HG03064 (cell line): ENCODE data around the gene RRAD.
A peak's percentile ranks its signal among the peaks of the same experiment; 100 is the strongest.
"Not testable (repeated sequence)": the region's sequence is repeated elsewhere in the genome, so short reads cannot be mapped to it uniquely, and the experiment has no call there.

ENCODE experiments used
- ATAC-seq: cut with Tn5 transposase; IDR thresholded peaks from one replicate; pipeline ENCODE4 v1.9.1; 2021; ENCODE audit warnings: low read depth; ENCODE audit not compliant: unreplicated experiment

Gene RRAD

GRCh38 chr16:66935314-66936011 is 10.1 kb upstream of the RRAD start, which contains the start of gene CES2:
CES2 (plus strand) TSS chr16:66935516; CDS start chr16:66935636, 120 bp downstream.
- no peak for ATAC-seq

GRCh38 chr16:66934839-66935313 is 9.5 kb upstream of the RRAD start:
- ATAC-seq, result not testable (repeated sequence)

GRCh38 chr16:66934138-66934838 is 9.0 kb upstream of the RRAD start, which contains the start of gene CIAO2B:
CIAO2B (minus strand) TSS chr16:66934402; CDS start chr16:66934364, 38 bp downstream.
- ATAC-seq, result peak; percentile 56

- ATAC-seq, result no peak
Observed at GRCh38 chr16:66933776-66934137, 8.4 kb upstream of the RRAD start.

- ATAC-seq, result no peak
Observed at GRCh38 chr16:66932076-66932475, 6.7 kb upstream of the RRAD start.

- no peak for ATAC-seq
Observed at GRCh38 chr16:66931665-66932064, 6.3 kb upstream of the RRAD start.

GRCh38 chr16:66930189-66930588 is 4.9 kb upstream of the RRAD start:
- no peak for ATAC-seq

- ATAC-seq, result no peak
Observed at GRCh38 chr16:66928702-66929388, 3.5 kb upstream of the RRAD start.

- ATAC-seq, result no peak
Observed at GRCh38 chr16:66927918-66928649, 2.7 kb upstream of the RRAD start.

GRCh38 chr16:66926961-66927436 is 1.7 kb upstream of the RRAD start:
- no peak for ATAC-seq

- ATAC-seq, result no peak
Observed at GRCh38 chr16:66926171-66926947, 1.0 kb upstream of the RRAD start.

GRCh38 chr16:66924527-66925321 is 611 bp downstream of the RRAD start:
- ATAC-seq, result no peak

- no peak for ATAC-seq
Observed at GRCh38 chr16:66923866-66924265, 1.5 kb downstream of the RRAD start.

- no peak for ATAC-seq
Observed at GRCh38 chr16:66923247-66923731, 2.0 kb downstream of the RRAD start.

GRCh38 chr16:66921729-66922450 is 3.4 kb downstream of the RRAD start:
- ATAC-seq, result no peak

GRCh38 chr16:66920924-66921680 is 4.2 kb downstream of the RRAD start:
- no peak for ATAC-seq

GRCh38 chr16:66920299-66920590 is 5.1 kb downstream of the RRAD start:
- no peak for ATAC-seq
